Nephron (organoid): Measurements from ENCODE around the gene DECR2.

Experiments
- H3K27ac Mint-ChIP-seq, 3 experiments: 2 replicates each; pipeline ENCODE4 v1.8.0; 2020; ENCODE audit warnings: mixed read lengths in 3 of 3, mild to moderate bottlenecking in 2 of 3, moderate library complexity in 1 of 3
- H3K27me3 Mint-ChIP-seq: 2 replicates; pipeline ENCODE4 v1.8.0; 2021; ENCODE audit warnings: low read depth, mild to moderate bottlenecking, moderate library complexity, mixed read lengths
- H3K36me3 Mint-ChIP-seq: 2 replicates; pipeline ENCODE4 v1.8.0; 2020; ENCODE audit warnings: low read depth, mixed read lengths
- H3K4me1 Mint-ChIP-seq: 2 replicates; pipeline ENCODE4 v1.8.0; 2020; ENCODE audit warnings: mixed read lengths
- H3K4me3 Mint-ChIP-seq, 3 experiments: 2 replicates each; pipeline ENCODE4 v1.8.0; 2020; ENCODE audit warnings: mild to moderate bottlenecking in 3 of 3, mixed read lengths in 3 of 3, moderate library complexity in 2 of 3
- H3K9me3 Mint-ChIP-seq: 2 replicates; pipeline ENCODE4 v1.8.0; 2020; ENCODE audit warnings: mixed read lengths
- CTCF ChIP-seq, 3 experiments: fragments of 200-600 bp; sonication (generic); IDR thresholded peaks; one replicate each; pipeline ENCODE4 v1.5.0; 2021; ENCODE audit warnings: antibody characterized with exemption in 3 of 3; ENCODE audit not compliant: unreplicated experiment in 3 of 3

The DECR2 gene

DNA sequence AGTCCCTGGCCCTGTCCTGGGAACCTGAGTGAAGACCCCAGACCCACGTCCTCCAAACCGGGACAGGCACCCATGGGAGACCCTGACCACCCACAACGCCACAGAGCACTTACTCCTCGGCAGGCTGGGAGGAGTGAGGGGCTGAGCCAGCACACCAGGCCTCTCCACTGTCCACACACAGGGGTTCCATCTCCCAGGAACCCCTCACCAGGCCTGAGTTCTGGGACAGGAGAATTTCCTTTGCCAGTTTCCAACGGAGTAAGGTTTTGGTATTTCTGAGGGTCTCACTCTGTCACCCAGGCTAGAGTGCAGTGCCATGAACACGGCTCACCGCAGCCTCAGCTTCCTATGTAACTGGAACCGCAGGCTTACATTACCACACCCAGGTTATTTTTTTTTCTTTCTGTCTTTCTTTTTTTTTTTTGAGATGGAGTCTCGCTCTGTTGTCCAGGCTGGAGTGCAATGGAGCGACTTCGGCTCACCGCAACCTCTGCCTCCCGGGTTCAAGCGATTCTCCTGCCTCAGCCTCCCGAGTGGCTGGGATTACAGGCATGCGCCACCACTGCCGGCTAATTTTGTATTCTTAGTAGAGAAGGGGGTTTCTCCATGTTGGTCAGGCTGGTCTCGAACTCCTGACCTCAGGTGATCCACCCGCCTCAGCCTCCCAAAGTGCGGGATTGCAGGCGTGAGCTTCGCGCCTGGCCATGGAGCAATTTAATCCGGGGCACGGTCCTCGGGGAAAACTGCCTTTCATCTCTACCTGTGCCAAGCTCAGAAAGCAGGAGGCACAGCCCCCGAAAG is 21.5 kb upstream of the DECR2 start:
- TF ChIP-seq CTCF (IDR thresholded peaks at IDR 0.05; ENCODE audit: unreplicated experiment in 3 of 3): no peak
- H3K36me3 Mint-ChIP-seq: no peaks in the 10 kb centered on the region
- no peaks in the 10 kb centered on the region for H3K9me3 Mint-ChIP-seq
- H3K4me3 Mint-ChIP-seq: peak overlapping the region; percentile 77 to 83 (median 83)
- peaks cover 11% of the 10 kb centered on the region for H3K27me3 Mint-ChIP-seq
- H3K27ac Mint-ChIP-seq: no peak overlapping the region
- H3K4me1 Mint-ChIP-seq: peaks cover 12% of the 10 kb centered on the region

DNA sequence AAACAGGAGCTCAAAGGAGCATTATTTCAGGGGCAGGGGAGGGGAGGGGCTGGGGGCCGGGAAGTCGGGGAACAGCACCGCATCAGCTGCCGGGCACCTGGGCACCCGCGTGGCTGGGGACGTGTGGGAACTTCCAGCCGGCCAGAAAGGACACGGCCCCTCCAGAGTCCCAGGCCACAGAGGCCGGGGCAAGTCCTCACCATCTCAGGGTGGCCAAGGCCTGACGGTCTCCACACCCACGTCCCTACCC is 21.0 kb upstream of the DECR2 start:
- Mint-ChIP-seq H3K9me3 (no peaks in the 10 kb centered on the region), H3K4me1 (peaks cover 12% of the 10 kb centered on the region), H3K27ac (no peak overlapping the region), H3K4me3 (peak overlapping the region; percentile 77 to 83 (median 83)), H3K36me3 (no peaks in the 10 kb centered on the region), H3K27me3 (peaks cover 11% of the 10 kb centered on the region)
- TF ChIP-seq CTCF (IDR thresholded peaks at IDR 0.05; ENCODE audit: unreplicated experiment in 3 of 3): no peak

- no peaks in the 10 kb centered on the region for H3K9me3 Mint-ChIP-seq
- no peak overlapping the region for H3K27ac Mint-ChIP-seq
- H3K36me3 Mint-ChIP-seq: no peaks in the 10 kb centered on the region
- peak overlapping the region; percentile 77 to 79 (median 78) for H3K4me3 Mint-ChIP-seq
- peaks cover 12% of the 10 kb centered on the region for H3K4me1 Mint-ChIP-seq
- H3K27me3 Mint-ChIP-seq: peaks cover 11% of the 10 kb centered on the region
- TF ChIP-seq CTCF (IDR thresholded peaks at IDR 0.05; ENCODE audit: unreplicated experiment in 3 of 3): no peak
These were observed 20.5 kb upstream of the DECR2 start for GRCh38 chr16:381012-381788.

- Mint-ChIP-seq H3K36me3 (no peaks in the 10 kb centered on the region), H3K27me3 (peaks cover 11% of the 10 kb centered on the region), H3K4me1 (peaks cover 17% of the 10 kb centered on the region), H3K9me3 (no peaks in the 10 kb centered on the region), H3K27ac (peak within 1 kb of the TSS; percentile 47 to 90 (median 87)), H3K4me3 (peak within 1 kb of the TSS; percentile 77 to 93 (median 92))
- TF ChIP-seq CTCF (IDR thresholded peaks at IDR 0.05; ENCODE audit: unreplicated experiment in 3 of 3): no peak
These were observed 19.6 kb upstream of the DECR2 start, which contains the start of gene PGAP6 for GRCh38 chr16:381789-382717. PGAP6 (minus strand) TSS chr16:381978; CDS start chr16:381821, 157 bp downstream.

- Mint-ChIP-seq H3K9me3 (no peaks in the 10 kb centered on the region), H3K27me3 (peaks cover 12% of the 10 kb centered on the region), H3K27ac (peak overlapping the region; percentile 75 to 90 (median 87)), H3K36me3 (no peaks in the 10 kb centered on the region), H3K4me3 (peak overlapping the region; percentile 67 to 93 (median 92)), H3K4me1 (peaks cover 26% of the 10 kb centered on the region)
- TF ChIP-seq CTCF (IDR thresholded peaks at IDR 0.05; ENCODE audit: unreplicated experiment in 3 of 3): no peak
These were observed 18.2 kb upstream of the DECR2 start for GRCh38 chr16:383326-384051.
